PC-3 (cell line): ENCODE measurements around the gene SPARC.

ENCODE experiments used
- EZH2 ChIP-seq: fragments of 300-600 bp; sonication (generic); IDR thresholded peaks from one replicate; pipeline ENCODE4 v1.6.1; 2017; ENCODE audit warnings: antibody characterized with exemption, mild to moderate bottlenecking, low read length; ENCODE audit not compliant: unreplicated experiment
- EZH2phosphoT487 ChIP-seq: fragments of 300-600 bp; sonication (generic); IDR thresholded peaks from 2 replicates; pipeline ENCODE4 v1.6.1; 2018; ENCODE audit warnings: mild to moderate bottlenecking, antibody characterized with exemption, low read length, borderline replicate concordance
- TF ChIP-seq, protein P1 (sequence below): fragments of 300-600 bp; sonication (generic); conservative IDR thresholded peaks from 2 replicates; pipeline ENCODE4 v1.5.1; 2017; ENCODE audit warnings: antibody characterized with exemption, low read depth, mild to moderate bottlenecking, low read length

DNA sequence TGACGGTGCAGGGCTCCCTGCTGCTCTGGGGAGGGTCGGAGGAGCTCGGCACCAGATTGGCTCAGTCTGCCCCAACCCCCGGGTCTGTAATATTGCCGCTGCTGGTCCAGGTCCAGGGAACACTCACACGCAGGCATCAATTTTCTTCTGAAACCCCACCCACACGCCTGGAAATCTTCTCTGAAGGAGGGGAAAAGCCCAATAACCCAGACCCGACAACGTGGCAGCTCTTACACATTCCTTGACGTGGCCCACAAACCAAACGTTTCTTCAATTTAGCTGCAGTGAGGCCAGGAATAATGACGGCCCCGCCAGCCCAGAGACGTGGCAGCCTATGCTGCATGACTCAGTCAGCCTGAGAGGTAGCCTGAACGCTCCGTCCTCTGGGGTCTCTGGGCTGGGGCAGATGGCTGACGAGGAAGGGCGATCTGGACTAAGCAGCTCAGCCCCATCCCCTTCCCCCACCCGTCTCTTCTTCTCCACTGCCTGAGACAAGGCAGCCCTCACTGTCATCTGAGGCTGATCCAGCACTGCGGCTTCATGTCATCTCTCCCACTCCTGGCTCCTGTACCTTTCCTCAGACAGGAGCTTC is 9.9 kb upstream of the SPARC start:
- TF ChIP-seq, protein P1, sequence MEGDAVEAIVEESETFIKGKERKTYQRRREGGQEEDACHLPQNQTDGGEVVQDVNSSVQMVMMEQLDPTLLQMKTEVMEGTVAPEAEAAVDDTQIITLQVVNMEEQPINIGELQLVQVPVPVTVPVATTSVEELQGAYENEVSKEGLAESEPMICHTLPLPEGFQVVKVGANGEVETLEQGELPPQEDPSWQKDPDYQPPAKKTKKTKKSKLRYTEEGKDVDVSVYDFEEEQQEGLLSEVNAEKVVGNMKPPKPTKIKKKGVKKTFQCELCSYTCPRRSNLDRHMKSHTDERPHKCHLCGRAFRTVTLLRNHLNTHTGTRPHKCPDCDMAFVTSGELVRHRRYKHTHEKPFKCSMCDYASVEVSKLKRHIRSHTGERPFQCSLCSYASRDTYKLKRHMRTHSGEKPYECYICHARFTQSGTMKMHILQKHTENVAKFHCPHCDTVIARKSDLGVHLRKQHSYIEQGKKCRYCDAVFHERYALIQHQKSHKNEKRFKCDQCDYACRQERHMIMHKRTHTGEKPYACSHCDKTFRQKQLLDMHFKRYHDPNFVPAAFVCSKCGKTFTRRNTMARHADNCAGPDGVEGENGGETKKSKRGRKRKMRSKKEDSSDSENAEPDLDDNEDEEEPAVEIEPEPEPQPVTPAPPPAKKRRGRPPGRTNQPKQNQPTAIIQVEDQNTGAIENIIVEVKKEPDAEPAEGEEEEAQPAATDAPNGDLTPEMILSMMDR = no peak
- TF ChIP-seq EZH2phosphoT487 = no peak
- TF ChIP-seq EZH2 = no peak
